Liver (tissue), 9 donors: ENCODE measurements around the gene OSBPL10. TPM values are rescaled to one million over a fixed set of nuclear protein-coding genes. Genes with fewer than 3 reads are reported as not detected.

Experiments
- DNase-seq: peaks from one replicate; pipeline ENCODE4 v3.0.0-alpha.2; 2017; ENCODE audit warnings: low spot score
- H3K27ac ChIP-seq, 2 donors: one replicate each; pipeline ENCODE4 v1.7.0; 2013; ENCODE audit warnings: inconsistent platforms in 2 of 2, low read length in 2 of 2, control low read depth in 1 of 2, low read depth in 1 of 2, mild to moderate bottlenecking in 1 of 2
- H3K27me3 ChIP-seq, 4 donors: one replicate each; pipeline versions ENCODE4 v1.6.1 to v1.7.0; 2013; ENCODE audit warnings: low read length in 3 of 4, inconsistent platforms in 1 of 4, mild to moderate bottlenecking in 1 of 4, moderate library complexity in 1 of 4; ENCODE audit not compliant: control insufficient read depth in 4 of 4, insufficient read depth in 4 of 4
- H3K36me3 ChIP-seq, 4 donors: one replicate each; pipeline versions ENCODE4 v1.6.1 to v1.7.0; 2013; ENCODE audit warnings: low read length in 3 of 4, mild to moderate bottlenecking in 3 of 4, low read depth in 1 of 4, moderate library complexity in 1 of 4; ENCODE audit not compliant: control insufficient read depth in 4 of 4, insufficient read depth in 3 of 4
- H3K4me1 ChIP-seq, 4 donors: one replicate each; pipeline versions ENCODE4 v1.6.1 to v1.7.0; 2013; ENCODE audit warnings: low read length in 3 of 4, mild to moderate bottlenecking in 3 of 4, moderate library complexity in 1 of 4; ENCODE audit not compliant: control insufficient read depth in 4 of 4, insufficient read depth in 4 of 4
- H3K4me3 ChIP-seq, 3 donors: one replicate each; pipeline versions ENCODE4 v1.6.1 to v1.7.0; 2013; ENCODE audit warnings: low read length in 3 of 3, control low read depth in 1 of 3, low read depth in 1 of 3, mild to moderate bottlenecking in 1 of 3
- H3K9ac ChIP-seq, 2 donors: one replicate each; pipeline ENCODE4 v1.7.0; 2013; ENCODE audit warnings: low read length in 2 of 2, mild to moderate bottlenecking in 2 of 2, moderate library complexity in 2 of 2, control low read depth in 1 of 2, low read depth in 1 of 2
- H3K9me3 ChIP-seq, 4 donors: one replicate each; pipeline versions ENCODE4 v1.6.1 to v1.7.0; 2013; ENCODE audit warnings: low read length in 3 of 4; ENCODE audit not compliant: control insufficient read depth in 4 of 4
- EGR1 ChIP-seq, 2 donors: IDR thresholded peaks; 2 replicates each; pipeline ENCODE4 v1.6.1; 2016 to 2018; ENCODE audit warnings: antibody characterized with exemption in 2 of 2, low read depth in 2 of 2
- FOXA1 ChIP-seq: IDR thresholded peaks from 2 replicates; pipeline ENCODE4 v1.6.1; 2016; ENCODE audit warnings: antibody characterized with exemption
- FOXA2 ChIP-seq: IDR thresholded peaks from 2 replicates; pipeline ENCODE4 v1.6.1; 2016; ENCODE audit warnings: antibody characterized with exemption
- GABPA ChIP-seq, 2 donors: IDR thresholded peaks in 1 of 2; conservative IDR thresholded peaks in 1 of 2; 2 replicates each; pipeline ENCODE4 v1.6.1; 2016; ENCODE audit warnings: antibody characterized with exemption in 2 of 2, mild to moderate bottlenecking in 1 of 2, moderate library complexity in 1 of 2
- HNF4A ChIP-seq, 2 donors: conservative IDR thresholded peaks; 2 replicates each; pipeline ENCODE4 v1.6.1; 2016; ENCODE audit warnings: antibody characterized with exemption in 2 of 2, mild to moderate bottlenecking in 2 of 2
- HNF4G ChIP-seq: IDR thresholded peaks from 2 replicates; pipeline ENCODE4 v1.6.1; 2016; ENCODE audit warnings: antibody characterized with exemption
- JUND ChIP-seq, 2 donors: IDR thresholded peaks; 2 replicates each; pipeline ENCODE4 v1.6.1; 2016; ENCODE audit warnings: antibody characterized with exemption in 2 of 2
- NR2F2 ChIP-seq: IDR thresholded peaks from 2 replicates; pipeline ENCODE4 v1.6.1; 2016; ENCODE audit warnings: antibody characterized with exemption
- RAD21 ChIP-seq, 2 donors: IDR thresholded peaks; 2 replicates each; pipeline ENCODE4 v1.6.1; 2016; ENCODE audit warnings: antibody characterized with exemption in 2 of 2, mild to moderate bottlenecking in 2 of 2
- RXRA ChIP-seq, 2 donors: IDR thresholded peaks; 2 replicates each; pipeline ENCODE4 v1.6.1; 2017 to 2018; ENCODE audit warnings: antibody characterized with exemption in 2 of 2, mild to moderate bottlenecking in 1 of 2
- SP1 ChIP-seq: IDR thresholded peaks from 2 replicates; pipeline ENCODE4 v1.6.1; 2018; ENCODE audit warnings: antibody characterized with exemption, mild to moderate bottlenecking
- TAF1 ChIP-seq: conservative IDR thresholded peaks from 2 replicates; pipeline ENCODE4 v1.6.1; 2016; ENCODE audit warnings: antibody characterized with exemption, mild to moderate bottlenecking
- YY1 ChIP-seq: IDR thresholded peaks from 2 replicates; pipeline ENCODE4 v1.6.1; 2016; ENCODE audit warnings: antibody characterized with exemption, mild to moderate bottlenecking
- WGBS: extraction: QIAGEN DNeasy Blood & Tissue Kit; methylation state at CpG from one replicate; pipeline ENCODE4 v1.1.7; 2013; 5-methylcytosine and 5-hydroxymethylcytosine counted together
- polyA plus RNA-seq, 2 donors: library from polyadenylated mRNA; stranded (reverse) in 1 of 2; unstranded in 1 of 2; fragments of 200-250 nt in 1 of 2; fragments of >200 nt in 1 of 2; fragmentation: Nextera tagmentation in 1 of 2; extraction: Ambion mirVana in 1 of 2; gene quantifications; one replicate each; pipeline versions ENCODE4 v1.2.1 to v1.2.3, GENCODE V29; 2013 to 2015
- total RNA-seq, 2 donors: library from RNA; depleted of rRNA; stranded (reverse); fragments of >200 nt; gene quantifications; one replicate each; pipeline ENCODE4 v1.2.3, GENCODE V29; 2014
- TF ChIP-seq, protein P1 (sequence below): IDR thresholded peaks from 2 replicates; pipeline ENCODE4 v1.6.1; 2016; ENCODE audit warnings: antibody characterized with exemption
- TF ChIP-seq, protein P2 (sequence below): fragments of 150-350 bp; IDR thresholded peaks from 2 replicates; pipeline ENCODE4 v1.5.1; 2017; ENCODE audit warnings: improper control_type of control experiment, low read depth, low read length; ENCODE audit not compliant: missing input control
- TF ChIP-seq, protein P3 (sequence below): IDR thresholded peaks from 2 replicates; pipeline ENCODE4 v1.6.1; 2016; ENCODE audit warnings: antibody characterized with exemption
- TF ChIP-seq, protein P4 (sequence below): IDR thresholded peaks from 2 replicates; pipeline ENCODE4 v1.6.1; 2016; ENCODE audit warnings: antibody characterized with exemption, mild to moderate bottlenecking
- TF ChIP-seq, protein P5 (sequence below): IDR thresholded peaks from 2 replicates; pipeline ENCODE4 v1.6.1; 2016; ENCODE audit warnings: antibody characterized with exemption
- donor health status: healthy.
- donor health status: healthy.
- donor health status: healthy.
- donor health status: healthy.
- donor health status: healthy.

OSBPL10 gene
- total and polyA plus RNA-seq, 4 donors: 0.75 to 4.0 (median 1.7) TPM

DNA sequence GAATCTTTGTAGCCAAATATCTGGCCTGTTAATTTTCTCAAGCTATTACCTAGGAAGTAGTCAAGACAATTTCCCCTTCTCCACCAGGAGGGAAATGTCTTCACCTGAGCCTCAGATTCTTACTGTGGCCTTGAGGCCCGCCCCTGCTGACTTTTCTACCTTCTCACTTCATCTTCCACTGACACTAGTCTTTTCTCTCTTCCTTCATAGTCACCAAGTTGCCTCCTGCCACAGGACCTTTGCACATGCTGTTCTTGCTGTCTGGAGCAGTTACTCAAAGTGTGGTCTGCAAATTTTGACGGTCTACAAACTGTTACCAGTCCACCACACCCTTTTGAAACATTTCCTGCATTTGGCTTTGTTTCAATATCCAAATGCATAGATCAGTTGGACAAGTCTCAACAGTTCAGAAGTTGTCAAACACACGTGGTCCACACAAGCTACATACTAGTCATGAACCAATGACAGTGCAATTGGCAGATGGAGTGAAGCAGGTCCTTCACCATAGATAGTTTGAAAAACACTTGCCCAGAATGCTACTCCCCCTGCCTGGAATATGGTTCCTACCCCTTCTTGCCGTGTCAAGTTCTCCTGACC lies 100.5 kb downstream of the OSBPL10 start:
- TF ChIP-seq RXRA (IDR thresholded peaks at IDR 0.05) (no peak), SP1 (no peak), FOXA2 (no peak), EGR1 (IDR thresholded peaks at IDR 0.05; ENCODE audit: low read depth in 2 of 2) (no peak), HNF4A (conservative IDR thresholded peaks at IDR 0.05) (no peak), FOXA1 (no peak), GABPA (IDR thresholded peaks at IDR 0.05 in 1 of 2, conservative IDR thresholded peaks at IDR 0.05 in 1 of 2) (no peak), RAD21 (IDR thresholded peaks at IDR 0.05) (no peak), JUND (IDR thresholded peaks at IDR 0.05) (no peak), NR2F2 (no peak), TAF1 (no peak), YY1 (no peak), HNF4G (no peak)
- TF ChIP-seq, protein P1, sequence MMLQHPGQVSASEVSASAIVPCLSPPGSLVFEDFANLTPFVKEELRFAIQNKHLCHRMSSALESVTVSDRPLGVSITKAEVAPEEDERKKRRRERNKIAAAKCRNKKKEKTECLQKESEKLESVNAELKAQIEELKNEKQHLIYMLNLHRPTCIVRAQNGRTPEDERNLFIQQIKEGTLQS: no peak
- TF ChIP-seq, protein P2, sequence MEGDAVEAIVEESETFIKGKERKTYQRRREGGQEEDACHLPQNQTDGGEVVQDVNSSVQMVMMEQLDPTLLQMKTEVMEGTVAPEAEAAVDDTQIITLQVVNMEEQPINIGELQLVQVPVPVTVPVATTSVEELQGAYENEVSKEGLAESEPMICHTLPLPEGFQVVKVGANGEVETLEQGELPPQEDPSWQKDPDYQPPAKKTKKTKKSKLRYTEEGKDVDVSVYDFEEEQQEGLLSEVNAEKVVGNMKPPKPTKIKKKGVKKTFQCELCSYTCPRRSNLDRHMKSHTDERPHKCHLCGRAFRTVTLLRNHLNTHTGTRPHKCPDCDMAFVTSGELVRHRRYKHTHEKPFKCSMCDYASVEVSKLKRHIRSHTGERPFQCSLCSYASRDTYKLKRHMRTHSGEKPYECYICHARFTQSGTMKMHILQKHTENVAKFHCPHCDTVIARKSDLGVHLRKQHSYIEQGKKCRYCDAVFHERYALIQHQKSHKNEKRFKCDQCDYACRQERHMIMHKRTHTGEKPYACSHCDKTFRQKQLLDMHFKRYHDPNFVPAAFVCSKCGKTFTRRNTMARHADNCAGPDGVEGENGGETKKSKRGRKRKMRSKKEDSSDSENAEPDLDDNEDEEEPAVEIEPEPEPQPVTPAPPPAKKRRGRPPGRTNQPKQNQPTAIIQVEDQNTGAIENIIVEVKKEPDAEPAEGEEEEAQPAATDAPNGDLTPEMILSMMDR: no peak
- TF ChIP-seq, protein P3, sequence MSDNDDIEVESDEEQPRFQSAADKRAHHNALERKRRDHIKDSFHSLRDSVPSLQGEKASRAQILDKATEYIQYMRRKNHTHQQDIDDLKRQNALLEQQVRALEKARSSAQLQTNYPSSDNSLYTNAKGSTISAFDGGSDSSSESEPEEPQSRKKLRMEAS: no peak
- TF ChIP-seq, protein P4, sequence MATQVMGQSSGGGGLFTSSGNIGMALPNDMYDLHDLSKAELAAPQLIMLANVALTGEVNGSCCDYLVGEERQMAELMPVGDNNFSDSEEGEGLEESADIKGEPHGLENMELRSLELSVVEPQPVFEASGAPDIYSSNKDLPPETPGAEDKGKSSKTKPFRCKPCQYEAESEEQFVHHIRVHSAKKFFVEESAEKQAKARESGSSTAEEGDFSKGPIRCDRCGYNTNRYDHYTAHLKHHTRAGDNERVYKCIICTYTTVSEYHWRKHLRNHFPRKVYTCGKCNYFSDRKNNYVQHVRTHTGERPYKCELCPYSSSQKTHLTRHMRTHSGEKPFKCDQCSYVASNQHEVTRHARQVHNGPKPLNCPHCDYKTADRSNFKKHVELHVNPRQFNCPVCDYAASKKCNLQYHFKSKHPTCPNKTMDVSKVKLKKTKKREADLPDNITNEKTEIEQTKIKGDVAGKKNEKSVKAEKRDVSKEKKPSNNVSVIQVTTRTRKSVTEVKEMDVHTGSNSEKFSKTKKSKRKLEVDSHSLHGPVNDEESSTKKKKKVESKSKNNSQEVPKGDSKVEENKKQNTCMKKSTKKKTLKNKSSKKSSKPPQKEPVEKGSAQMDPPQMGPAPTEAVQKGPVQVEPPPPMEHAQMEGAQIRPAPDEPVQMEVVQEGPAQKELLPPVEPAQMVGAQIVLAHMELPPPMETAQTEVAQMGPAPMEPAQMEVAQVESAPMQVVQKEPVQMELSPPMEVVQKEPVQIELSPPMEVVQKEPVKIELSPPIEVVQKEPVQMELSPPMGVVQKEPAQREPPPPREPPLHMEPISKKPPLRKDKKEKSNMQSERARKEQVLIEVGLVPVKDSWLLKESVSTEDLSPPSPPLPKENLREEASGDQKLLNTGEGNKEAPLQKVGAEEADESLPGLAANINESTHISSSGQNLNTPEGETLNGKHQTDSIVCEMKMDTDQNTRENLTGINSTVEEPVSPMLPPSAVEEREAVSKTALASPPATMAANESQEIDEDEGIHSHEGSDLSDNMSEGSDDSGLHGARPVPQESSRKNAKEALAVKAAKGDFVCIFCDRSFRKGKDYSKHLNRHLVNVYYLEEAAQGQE: no peak
- TF ChIP-seq, protein P5, sequence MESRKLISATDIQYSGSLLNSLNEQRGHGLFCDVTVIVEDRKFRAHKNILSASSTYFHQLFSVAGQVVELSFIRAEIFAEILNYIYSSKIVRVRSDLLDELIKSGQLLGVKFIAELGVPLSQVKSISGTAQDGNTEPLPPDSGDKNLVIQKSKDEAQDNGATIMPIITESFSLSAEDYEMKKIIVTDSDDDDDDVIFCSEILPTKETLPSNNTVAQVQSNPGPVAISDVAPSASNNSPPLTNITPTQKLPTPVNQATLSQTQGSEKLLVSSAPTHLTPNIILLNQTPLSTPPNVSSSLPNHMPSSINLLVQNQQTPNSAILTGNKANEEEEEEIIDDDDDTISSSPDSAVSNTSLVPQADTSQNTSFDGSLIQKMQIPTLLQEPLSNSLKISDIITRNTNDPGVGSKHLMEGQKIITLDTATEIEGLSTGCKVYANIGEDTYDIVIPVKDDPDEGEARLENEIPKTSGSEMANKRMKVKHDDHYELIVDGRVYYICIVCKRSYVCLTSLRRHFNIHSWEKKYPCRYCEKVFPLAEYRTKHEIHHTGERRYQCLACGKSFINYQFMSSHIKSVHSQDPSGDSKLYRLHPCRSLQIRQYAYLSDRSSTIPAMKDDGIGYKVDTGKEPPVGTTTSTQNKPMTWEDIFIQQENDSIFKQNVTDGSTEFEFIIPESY: no peak
- H3K36me3 ChIP-seq: no peaks in the 10 kb centered on the region
- no peak overlapping the region for H3K4me3 ChIP-seq
- no peak overlapping the region for H3K9ac ChIP-seq
- peaks cover 0 to 3% (median 0%) of the 10 kb centered on the region in 4 donors for H3K9me3 ChIP-seq
- H3K27ac ChIP-seq: no peak overlapping the region
- no peaks in the 10 kb centered on the region for H3K4me1 ChIP-seq
- WGBS: 79% methylated on average over 4 of the region's 4 CpGs
- no peak for DNase-seq
- H3K27me3 ChIP-seq: no peaks in the 10 kb centered on the region
